HCT116 (cell line): Measurements from ENCODE around the gene CSN1S1. TPM values are rescaled to one million over a fixed set of nuclear protein-coding genes. Genes with fewer than 3 reads are reported as not detected.

Source experiments
- total RNA-seq: library from RNA; stranded (reverse); gene quantifications from one replicate; pipeline ENCODE4 v1.2.1, GENCODE V29; 2021; ENCODE audit not compliant: unreplicated experiment

Gene CSN1S1
- total RNA-seq, 1 experiment from 2014 or later, result not detected

Other genes with a start within 250 kb of the CSN1S1 start
- 0.10 TPM for gene SULT1B1, start 170.4 kb upstream of the CSN1S1 start, total RNA-seq
- gene SULT1E1, start 70.9 kb upstream of the CSN1S1 start, total RNA-seq, result not detected
- gene CSN2, start 34.7 kb downstream of the CSN1S1 start, total RNA-seq, result not detected
- gene STATH, start 64.9 kb downstream of the CSN1S1 start, total RNA-seq, result not detected
- not detected for gene HTN3, start 97.4 kb downstream of the CSN1S1 start, total RNA-seq
- gene HTN1, start 119.4 kb downstream of the CSN1S1 start, total RNA-seq, result not detected
- not detected for gene PRR27, start 223.2 kb downstream of the CSN1S1 start, total RNA-seq